Measurements from ENCODE around the gene RNF182. TPM values are rescaled to one million over a fixed set of nuclear protein-coding genes. Genes with fewer than 3 reads are reported as not detected.

The RNF182 gene
- total RNA-seq, 1 donor from 2014 or later: 15.3 TPM

- Mint-ChIP-seq H3K27me3 (ENCODE audit: insufficient read depth, low read depth) (no peaks in the 10 kb centered on the region), H3K27ac (no peak overlapping the region), H3K4me1 (no peaks in the 10 kb centered on the region)
These were observed 55.8 kb downstream of the RNF182 start for GRCh38 chr6:13980534-13980933.

DNA sequence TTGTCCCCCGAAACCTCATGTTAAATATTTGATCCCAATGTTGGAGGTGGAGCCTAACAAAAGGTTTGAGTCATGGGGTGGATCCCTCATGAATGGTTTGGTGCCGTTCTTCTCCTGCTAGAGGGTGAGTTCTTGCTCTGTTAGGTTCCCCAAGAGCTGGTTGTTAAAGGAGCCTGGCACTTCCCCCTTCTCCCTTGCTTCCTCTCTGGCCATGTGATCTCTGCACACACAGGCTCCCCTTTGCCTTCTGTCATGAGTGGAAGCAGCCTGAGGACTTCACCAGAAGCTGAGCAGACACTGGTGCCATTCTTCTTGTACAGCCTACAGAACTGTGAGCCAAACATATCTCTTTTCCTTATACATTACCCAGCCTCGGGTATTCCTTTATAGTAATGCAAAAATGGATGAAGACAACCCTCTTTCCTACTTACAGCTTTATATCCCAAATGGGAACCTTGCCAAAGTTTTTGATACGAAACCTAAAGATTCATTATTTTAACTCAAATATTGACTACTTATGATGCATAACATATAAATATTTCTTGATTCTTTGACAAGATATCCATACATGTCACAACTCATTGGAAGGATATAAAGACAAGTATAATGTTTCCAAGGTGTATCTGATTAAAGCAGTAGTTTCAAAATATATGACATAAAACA is 61.0 kb downstream of the RNF182 start:
- H3K4me3 Mint-ChIP-seq: peak overlapping the region; percentile 46
- H3K4me1 Mint-ChIP-seq: peaks cover 6% of the 10 kb centered on the region
- no peak for DNase-seq (ENCODE audit: low spot score)
- H3K9me3 Mint-ChIP-seq: no peaks in the 10 kb centered on the region
- H3K27ac Mint-ChIP-seq: no peak overlapping the region
- Histone ChIP-seq H4K20me1 (ENCODE audit: low read depth) (no peaks in the 10 kb centered on the region), H3K36me3 (no peaks in the 10 kb centered on the region), H2AFZ (replicated peaks) (no peak overlapping the region), H3K4me2 (no peak overlapping the region), H3K4me1 (peaks cover 10% of the 10 kb centered on the region), H3K9ac (no peak overlapping the region), H3K79me2 (ENCODE audit: low read depth) (no peaks in the 10 kb centered on the region), H3K27me3 (no peaks in the 10 kb centered on the region), H3K27ac (no peak overlapping the region), H3F3A (ENCODE audit: low read depth) (no peaks in the 10 kb centered on the region), H3K4me3 (no peak overlapping the region), H3K9me3 (ENCODE audit: low read depth) (no peaks in the 10 kb centered on the region)
- TF ChIP-seq EZH2 (IDR thresholded peaks at IDR 0.05) (no peak), EZH2phosphoT487 (IDR thresholded peaks at IDR 0.05) (no peak), CTCF (IDR thresholded peaks at IDR 0.05) (no peak)
- no peaks in the 10 kb centered on the region for H3K36me3 Mint-ChIP-seq
- H3K27me3 Mint-ChIP-seq (ENCODE audit: insufficient read depth, low read depth): no peaks in the 10 kb centered on the region

More at GRCh38 chr6:13980534-13980933, 55.8 kb downstream of the RNF182 start:
- no peaks in the 10 kb centered on the region for H3K4me1 ChIP-seq
- H3K27ac ChIP-seq: no peak overlapping the region
- DNase-seq (ENCODE audit: low spot score): no peak
- no peak overlapping the region for H3K4me3 ChIP-seq
- peaks cover 21% of the 10 kb centered on the region for H3K36me3 Mint-ChIP-seq
- no peaks in the 10 kb centered on the region for H3K9me3 ChIP-seq (ENCODE audit: low read depth)
- no peak overlapping the region for H3K9ac ChIP-seq
- no peak for TF ChIP-seq EZH2phosphoT487 (IDR thresholded peaks at IDR 0.05)
- no peak for TF ChIP-seq CTCF (IDR thresholded peaks at IDR 0.05)
- TF ChIP-seq EZH2 (IDR thresholded peaks at IDR 0.05): no peak
- H3K4me3 Mint-ChIP-seq: no peak overlapping the region
- no peak overlapping the region for H2AFZ ChIP-seq (replicated peaks)
- H4K20me1 ChIP-seq (ENCODE audit: low read depth): no peaks in the 10 kb centered on the region
- H3K79me2 ChIP-seq (ENCODE audit: low read depth): no peaks in the 10 kb centered on the region
- peaks cover 2% of the 10 kb centered on the region for H3K9me3 Mint-ChIP-seq
- no peaks in the 10 kb centered on the region for H3K36me3 ChIP-seq
- no peaks in the 10 kb centered on the region for H3K27me3 ChIP-seq
- H3K4me2 ChIP-seq: no peak overlapping the region
- H3F3A ChIP-seq (ENCODE audit: low read depth): no peaks in the 10 kb centered on the region

DNA sequence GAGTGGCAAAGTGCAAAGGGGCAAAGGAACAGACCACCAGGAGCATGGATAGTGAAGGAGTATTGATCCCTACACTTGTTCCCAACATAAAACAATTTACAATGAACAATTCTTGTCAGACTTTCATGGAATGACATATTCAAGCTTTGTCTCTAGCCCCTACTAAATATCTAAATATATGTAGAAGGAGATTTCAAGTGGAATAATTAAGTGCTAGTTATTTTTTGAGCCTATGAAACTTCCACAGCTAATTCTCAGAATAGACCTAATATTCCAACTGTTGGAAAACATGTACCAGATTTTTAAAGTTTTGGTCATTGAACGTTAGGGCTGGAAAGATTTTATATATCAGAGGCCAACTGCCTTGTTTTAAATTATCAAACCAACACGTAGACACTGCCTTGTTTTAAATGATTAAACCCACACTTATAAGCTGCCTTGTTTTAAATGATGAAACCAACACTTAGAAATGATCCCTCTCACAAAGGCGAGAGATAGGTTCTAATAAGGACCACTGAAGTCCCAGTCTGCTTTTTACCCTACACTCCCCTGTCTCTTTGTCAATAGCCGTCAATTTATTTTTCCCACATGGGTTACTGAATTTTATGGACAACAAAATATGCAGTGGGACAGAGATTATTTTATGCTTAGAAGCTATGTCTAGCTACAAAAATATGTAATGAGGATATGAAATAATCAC is 62.1 kb downstream of the RNF182 start:
- H3K9me3 ChIP-seq (ENCODE audit: low read depth): no peaks in the 10 kb centered on the region
- TF ChIP-seq EZH2phosphoT487 (IDR thresholded peaks at IDR 0.05) (no peak), EZH2 (IDR thresholded peaks at IDR 0.05) (no peak), CTCF (IDR thresholded peaks at IDR 0.05) (no peak)
- Mint-ChIP-seq H3K27ac (no peak overlapping the region), H3K36me3 (no peaks in the 10 kb centered on the region), H3K4me1 (peaks cover 6% of the 10 kb centered on the region), H3K27me3 (ENCODE audit: insufficient read depth, low read depth) (no peaks in the 10 kb centered on the region), H3K4me3 (no peak overlapping the region), H3K9me3 (no peaks in the 10 kb centered on the region)
- no peak overlapping the region for H3K27ac ChIP-seq
- H3K79me2 ChIP-seq (ENCODE audit: low read depth): no peaks in the 10 kb centered on the region
- no peak overlapping the region for H3K4me3 ChIP-seq
- no peaks in the 10 kb centered on the region for H4K20me1 ChIP-seq (ENCODE audit: low read depth)
- no peak for DNase-seq (ENCODE audit: low spot score)
- H3K27me3 ChIP-seq: no peaks in the 10 kb centered on the region
- no peak overlapping the region for H2AFZ ChIP-seq (replicated peaks)
- no peaks in the 10 kb centered on the region for H3K36me3 ChIP-seq
- H3K4me1 ChIP-seq: peaks cover 10% of the 10 kb centered on the region
- H3F3A ChIP-seq (ENCODE audit: low read depth): no peaks in the 10 kb centered on the region
- no peak overlapping the region for H3K9ac ChIP-seq
- no peak overlapping the region for H3K4me2 ChIP-seq
